Neural cell (in vitro differentiated cells): ENCODE measurements around the gene KCNAB2. TPM values are rescaled to one million over a fixed set of nuclear protein-coding genes. Genes with fewer than 3 reads are reported as not detected.

Source experiments
- H2AFZ ChIP-seq: fragments of 200-600, 300-800 bp; sonication (generic), shearing (Covaris generic); 2 replicates; pipeline ENCODE4 v1.6.0; 2014; ENCODE audit warnings: low read depth, mild to moderate bottlenecking, antibody characterized with exemption, low read length, moderate library complexity
- H3F3A ChIP-seq: fragments of 200-600 bp; shearing (Covaris generic); 2 replicates; pipeline ENCODE4 v1.6.1; 2016; ENCODE audit warnings: mild to moderate bottlenecking, moderate library complexity, mixed read lengths, antibody characterized with exemption, low read length; ENCODE audit not compliant: insufficient read depth, poor library complexity, severe bottlenecking
- H3K27ac ChIP-seq: fragments of 200-600, 300-800 bp; sonication (generic), shearing (Covaris generic); 2 replicates; pipeline ENCODE4 v1.5.1; 2014; ENCODE audit warnings: mild to moderate bottlenecking, low read length, moderate library complexity
- H3K27me3 ChIP-seq: fragments of 300-800, 200-600 bp; sonication (generic), shearing (Covaris generic); 2 replicates; pipeline ENCODE4 v1.6.0; 2014; ENCODE audit warnings: mild to moderate bottlenecking, low read depth, low read length, moderate library complexity; ENCODE audit not compliant: insufficient read depth
- H3K36me3 ChIP-seq: fragments of 300-800, 200-600 bp; sonication (generic), shearing (Covaris generic); 2 replicates; pipeline ENCODE4 v1.5.1; 2014; ENCODE audit warnings: mild to moderate bottlenecking, antibody characterized with exemption, low read length, moderate library complexity; ENCODE audit not compliant: insufficient read depth
- H3K4me2 ChIP-seq: fragments of 300-800, 200-600 bp; sonication (generic), shearing (Covaris generic); 2 replicates; pipeline ENCODE4 v1.6.0; 2014; ENCODE audit warnings: mild to moderate bottlenecking, low read length
- H3K4me3 ChIP-seq: fragments of 300-800, 200-600 bp; sonication (generic), shearing (Covaris generic); 2 replicates; pipeline ENCODE4 v1.5.1; 2014; ENCODE audit warnings: mild to moderate bottlenecking, low read length, moderate library complexity
- H3K79me2 ChIP-seq: fragments of 200-600 bp; shearing (Covaris generic); replicated peaks from 2 replicates; pipeline ENCODE4 v1.6.0; 2014; ENCODE audit warnings: mild to moderate bottlenecking, low read length, moderate library complexity; ENCODE audit not compliant: insufficient read depth
- H3K9ac ChIP-seq: fragments of 300-800, 200-600 bp; sonication (generic), shearing (Covaris generic); 2 replicates; pipeline ENCODE4 v1.6.1; 2016; ENCODE audit warnings: mild to moderate bottlenecking, low read length, mixed read lengths
- H3K9me2 ChIP-seq: fragments of 200-600 bp; shearing (Covaris generic); 2 replicates; pipeline ENCODE4 v1.6.1; 2016; ENCODE audit warnings: mild to moderate bottlenecking, low read length, mixed read lengths; ENCODE audit not compliant: insufficient read depth
- H3K9me3 ChIP-seq: fragments of 200-600, 300-800 bp; sonication (generic), shearing (Covaris generic); 2 replicates; pipeline ENCODE4 v1.6.1; 2016; ENCODE audit warnings: mild to moderate bottlenecking, mixed run types, low read length, moderate library complexity, mixed read lengths
- H4K20me1 ChIP-seq: fragments of 200-600 bp; shearing (Covaris generic); 2 replicates; pipeline ENCODE4 v1.6.1; 2016; ENCODE audit warnings: mild to moderate bottlenecking, mixed run types; ENCODE audit not compliant: insufficient read depth
- EP300 ChIP-seq: fragments of 450-650 bp; conservative IDR thresholded peaks from 2 replicates; pipeline ENCODE4 v1.6.1; 2014; ENCODE audit warnings: antibody characterized with exemption, mild to moderate bottlenecking, moderate library complexity; ENCODE audit not compliant: poor library complexity, severe bottlenecking
- EZH2 ChIP-seq: fragments of 200-600, 300-800 bp; shearing (Covaris generic), sonication (generic); IDR thresholded peaks from 2 replicates; pipeline ENCODE4 v1.6.1; 2014; ENCODE audit warnings: antibody characterized with exemption, low read length, borderline replicate concordance, mild to moderate bottlenecking; ENCODE audit not compliant: insufficient read depth, poor library complexity, severe bottlenecking
- MXI1 ChIP-seq: fragments of 450-650 bp; conservative IDR thresholded peaks from 2 replicates; pipeline ENCODE4 v1.6.1; 2014; ENCODE audit warnings: antibody characterized with exemption, mild to moderate bottlenecking; ENCODE audit not compliant: poor library complexity, severe bottlenecking
- POLR2AphosphoS5 ChIP-seq: IDR thresholded peaks from 2 replicates; pipeline ENCODE4 v1.6.1; 2012
- RAD21 ChIP-seq: fragments of 450-650 bp; conservative IDR thresholded peaks from 2 replicates; pipeline ENCODE4 v1.6.1; 2014; ENCODE audit warnings: antibody characterized with exemption, mild to moderate bottlenecking, moderate library complexity
- SMC3 ChIP-seq: fragments of 450-650 bp; conservative IDR thresholded peaks from 2 replicates; pipeline ENCODE4 v1.6.1; 2014; ENCODE audit warnings: antibody characterized with exemption, mild to moderate bottlenecking, moderate library complexity; ENCODE audit not compliant: poor library complexity
- TAF1 ChIP-seq: IDR thresholded peaks from 2 replicates; pipeline ENCODE4 v1.6.1; 2012; ENCODE audit warnings: low read depth
- polyA plus RNA-seq: library from polyadenylated mRNA; depleted of rRNA; stranded (reverse); fragments of >200 nt; gene quantifications from 2 replicates; pipeline ENCODE4 v1.2.3, GENCODE V29; 2014
- TF ChIP-seq, protein P1 (sequence below): fragments of 450-650 bp; IDR thresholded peaks from 2 replicates; pipeline ENCODE4 v1.5.1; 2014; ENCODE audit warnings: antibody characterized with exemption, mild to moderate bottlenecking, moderate library complexity; ENCODE audit not compliant: poor library complexity, severe bottlenecking
- TF ChIP-seq, protein P2 (sequence below): IDR thresholded peaks from 2 replicates; pipeline ENCODE4 v1.6.1; 2012; ENCODE audit warnings: borderline replicate concordance

KCNAB2 gene
- polyA plus RNA-seq, 1 donor from 2014 or later: 11.7 TPM

DNA sequence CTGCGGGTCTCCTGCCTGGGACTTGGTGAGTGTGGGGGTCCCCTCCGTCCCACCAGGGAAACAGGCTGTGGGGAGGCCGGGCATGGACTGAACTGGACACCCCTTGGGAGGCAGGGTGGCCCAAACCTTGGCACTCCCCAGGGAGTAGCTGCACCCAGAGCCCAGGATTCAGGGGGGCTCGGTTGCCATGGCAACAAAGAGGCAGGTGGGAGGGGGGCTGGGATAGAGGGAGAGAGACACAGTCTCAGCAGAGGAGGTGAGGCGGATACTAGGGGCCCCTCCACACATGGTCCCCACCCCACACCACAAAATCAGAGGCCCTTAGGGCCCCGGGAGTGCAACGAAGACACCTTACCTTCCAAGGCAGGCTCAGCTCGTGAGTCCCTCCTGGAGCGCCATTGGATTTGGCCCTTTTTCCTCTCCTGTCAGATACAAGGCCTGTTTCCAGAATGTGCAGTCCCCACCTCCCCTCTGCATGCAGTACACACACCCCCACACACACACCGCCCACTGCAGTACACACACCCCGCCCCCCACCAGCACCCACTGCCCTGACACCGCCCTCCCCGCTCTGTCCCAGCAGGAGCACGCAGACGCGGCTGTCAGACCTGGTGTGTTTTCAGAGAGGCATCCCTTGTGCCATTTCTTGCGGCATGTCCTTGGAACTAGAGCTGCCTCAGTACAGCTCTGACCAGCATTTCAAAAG lies 27.2 kb downstream of the KCNAB2 start:
- Histone ChIP-seq H3F3A (no peaks in the 10 kb centered on the region), H3K27me3 (no peaks in the 10 kb centered on the region), H3K4me3 (no peak overlapping the region), H4K20me1 (no peaks in the 10 kb centered on the region), H2AFZ (no peak overlapping the region), H3K9me3 (no peaks in the 10 kb centered on the region), H3K36me3 (no peaks in the 10 kb centered on the region), H3K9ac (no peak overlapping the region), H3K9me2 (no peaks in the 10 kb centered on the region), H3K79me2 (no peaks in the 10 kb centered on the region), H3K4me2 (no peak overlapping the region), H3K27ac (no peak overlapping the region)
- TF ChIP-seq MXI1: no peak
- no peak for TF ChIP-seq TAF1
- no peak for TF ChIP-seq EP300
- TF ChIP-seq, protein P1, sequence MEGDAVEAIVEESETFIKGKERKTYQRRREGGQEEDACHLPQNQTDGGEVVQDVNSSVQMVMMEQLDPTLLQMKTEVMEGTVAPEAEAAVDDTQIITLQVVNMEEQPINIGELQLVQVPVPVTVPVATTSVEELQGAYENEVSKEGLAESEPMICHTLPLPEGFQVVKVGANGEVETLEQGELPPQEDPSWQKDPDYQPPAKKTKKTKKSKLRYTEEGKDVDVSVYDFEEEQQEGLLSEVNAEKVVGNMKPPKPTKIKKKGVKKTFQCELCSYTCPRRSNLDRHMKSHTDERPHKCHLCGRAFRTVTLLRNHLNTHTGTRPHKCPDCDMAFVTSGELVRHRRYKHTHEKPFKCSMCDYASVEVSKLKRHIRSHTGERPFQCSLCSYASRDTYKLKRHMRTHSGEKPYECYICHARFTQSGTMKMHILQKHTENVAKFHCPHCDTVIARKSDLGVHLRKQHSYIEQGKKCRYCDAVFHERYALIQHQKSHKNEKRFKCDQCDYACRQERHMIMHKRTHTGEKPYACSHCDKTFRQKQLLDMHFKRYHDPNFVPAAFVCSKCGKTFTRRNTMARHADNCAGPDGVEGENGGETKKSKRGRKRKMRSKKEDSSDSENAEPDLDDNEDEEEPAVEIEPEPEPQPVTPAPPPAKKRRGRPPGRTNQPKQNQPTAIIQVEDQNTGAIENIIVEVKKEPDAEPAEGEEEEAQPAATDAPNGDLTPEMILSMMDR: no peak
- TF ChIP-seq EZH2: no peak
- TF ChIP-seq POLR2AphosphoS5: no peak
- no peak for TF ChIP-seq SMC3
- TF ChIP-seq, protein P2, sequence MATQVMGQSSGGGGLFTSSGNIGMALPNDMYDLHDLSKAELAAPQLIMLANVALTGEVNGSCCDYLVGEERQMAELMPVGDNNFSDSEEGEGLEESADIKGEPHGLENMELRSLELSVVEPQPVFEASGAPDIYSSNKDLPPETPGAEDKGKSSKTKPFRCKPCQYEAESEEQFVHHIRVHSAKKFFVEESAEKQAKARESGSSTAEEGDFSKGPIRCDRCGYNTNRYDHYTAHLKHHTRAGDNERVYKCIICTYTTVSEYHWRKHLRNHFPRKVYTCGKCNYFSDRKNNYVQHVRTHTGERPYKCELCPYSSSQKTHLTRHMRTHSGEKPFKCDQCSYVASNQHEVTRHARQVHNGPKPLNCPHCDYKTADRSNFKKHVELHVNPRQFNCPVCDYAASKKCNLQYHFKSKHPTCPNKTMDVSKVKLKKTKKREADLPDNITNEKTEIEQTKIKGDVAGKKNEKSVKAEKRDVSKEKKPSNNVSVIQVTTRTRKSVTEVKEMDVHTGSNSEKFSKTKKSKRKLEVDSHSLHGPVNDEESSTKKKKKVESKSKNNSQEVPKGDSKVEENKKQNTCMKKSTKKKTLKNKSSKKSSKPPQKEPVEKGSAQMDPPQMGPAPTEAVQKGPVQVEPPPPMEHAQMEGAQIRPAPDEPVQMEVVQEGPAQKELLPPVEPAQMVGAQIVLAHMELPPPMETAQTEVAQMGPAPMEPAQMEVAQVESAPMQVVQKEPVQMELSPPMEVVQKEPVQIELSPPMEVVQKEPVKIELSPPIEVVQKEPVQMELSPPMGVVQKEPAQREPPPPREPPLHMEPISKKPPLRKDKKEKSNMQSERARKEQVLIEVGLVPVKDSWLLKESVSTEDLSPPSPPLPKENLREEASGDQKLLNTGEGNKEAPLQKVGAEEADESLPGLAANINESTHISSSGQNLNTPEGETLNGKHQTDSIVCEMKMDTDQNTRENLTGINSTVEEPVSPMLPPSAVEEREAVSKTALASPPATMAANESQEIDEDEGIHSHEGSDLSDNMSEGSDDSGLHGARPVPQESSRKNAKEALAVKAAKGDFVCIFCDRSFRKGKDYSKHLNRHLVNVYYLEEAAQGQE: no peak
- TF ChIP-seq RAD21: no peak

DNA sequence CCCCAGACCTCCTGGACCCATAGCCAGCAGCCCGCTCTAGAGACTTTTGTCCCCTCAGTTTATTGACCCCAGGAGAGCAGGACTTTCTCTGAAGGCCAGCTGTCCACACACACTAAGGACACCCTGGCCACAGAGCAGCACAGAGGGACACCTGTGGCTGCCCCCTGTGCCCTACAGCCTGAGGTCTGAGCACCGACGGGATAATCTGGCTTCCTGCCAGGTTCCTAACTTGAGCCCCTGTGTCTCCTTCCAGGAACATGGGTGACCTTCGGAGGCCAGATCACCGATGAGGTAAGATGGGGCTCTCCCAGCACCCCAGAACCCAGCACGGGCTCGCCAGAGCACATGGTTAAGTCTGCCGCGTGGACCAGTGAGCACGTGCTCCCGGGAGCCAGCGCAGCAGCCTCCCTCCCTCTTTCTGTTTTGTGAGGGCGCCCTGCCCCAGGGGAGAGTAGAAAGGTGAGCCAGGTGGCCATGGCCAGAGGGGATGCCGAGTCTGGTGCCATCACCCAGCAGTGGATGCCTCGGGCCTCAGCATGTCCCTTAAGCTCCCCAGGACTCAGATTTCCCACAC lies 27.9 kb downstream of the KCNAB2 start:
- no peak overlapping the region for H3K4me3 ChIP-seq
- no peaks in the 10 kb centered on the region for H3K79me2 ChIP-seq
- no peaks in the 10 kb centered on the region for H3K36me3 ChIP-seq
- no peaks in the 10 kb centered on the region for H3F3A ChIP-seq
- no peak overlapping the region for H3K27ac ChIP-seq
- no peaks in the 10 kb centered on the region for H4K20me1 ChIP-seq
- no peaks in the 10 kb centered on the region for H3K27me3 ChIP-seq
- no peak for TF ChIP-seq EP300
- TF ChIP-seq TAF1: no peak
- no peak for TF ChIP-seq POLR2AphosphoS5
- TF ChIP-seq, protein P1: no peak
- TF ChIP-seq SMC3: no peak
- no peak for TF ChIP-seq MXI1
- no peak for TF ChIP-seq RAD21
- TF ChIP-seq, protein P2: no peak
- TF ChIP-seq EZH2: no peak
- no peak overlapping the region for H3K4me2 ChIP-seq
- no peaks in the 10 kb centered on the region for H3K9me2 ChIP-seq
- no peaks in the 10 kb centered on the region for H3K9me3 ChIP-seq
- no peak overlapping the region for H2AFZ ChIP-seq
- H3K9ac ChIP-seq: no peak overlapping the region
